H9 (cell line): ENCODE measurements around the gene TMEM154. TPM values are rescaled to one million over a fixed set of nuclear protein-coding genes. Genes with fewer than 3 reads are reported as not detected.

Experiments used
- DNase-seq: peaks from one replicate; pipeline ENCODE4 v3.0.0-alpha.2; 2017
- H2AFZ ChIP-seq: one replicate; pipeline ENCODE4 v1.6.1; 2013; ENCODE audit warnings: mild to moderate bottlenecking, low read length, control low read depth, moderate library complexity
- H2AK5ac ChIP-seq: 2 replicates; pipeline ENCODE4 v1.6.1; 2013; ENCODE audit warnings: low read length, control low read depth, mixed read lengths; ENCODE audit not compliant: insufficient read length
- H2BK120ac ChIP-seq: one replicate; pipeline ENCODE4 v1.6.1; 2013; ENCODE audit warnings: low read depth, mild to moderate bottlenecking, low read length, control low read depth, inconsistent platforms; ENCODE audit not compliant: poor library complexity, severe bottlenecking
- H2BK12ac ChIP-seq: 2 replicates; pipeline ENCODE4 v1.6.1; 2013; ENCODE audit warnings: low read length, control low read depth, mixed read lengths, low read depth; ENCODE audit not compliant: insufficient read length
- H2BK15ac ChIP-seq: 2 replicates; pipeline ENCODE4 v1.6.1; 2013; ENCODE audit warnings: low read depth, low read length, control low read depth
- H2BK20ac ChIP-seq: one replicate; pipeline ENCODE4 v1.6.1; 2013; ENCODE audit warnings: low read depth, mild to moderate bottlenecking, low read length, control low read depth, inconsistent platforms; ENCODE audit not compliant: poor library complexity, severe bottlenecking
- H2BK5ac ChIP-seq: 2 replicates; pipeline ENCODE4 v1.6.1; 2013; ENCODE audit warnings: low read length, control low read depth, mixed read lengths; ENCODE audit not compliant: insufficient read length
- H3K14ac ChIP-seq: 2 replicates; pipeline ENCODE4 v1.6.1; 2013; ENCODE audit warnings: low read length, control low read depth; ENCODE audit not compliant: insufficient read depth
- H3K18ac ChIP-seq: 2 replicates; pipeline ENCODE4 v1.6.1; 2013; ENCODE audit warnings: low read depth, mild to moderate bottlenecking, mixed read lengths, low read length, control low read depth; ENCODE audit not compliant: insufficient read length
- H3K23ac ChIP-seq: 2 replicates; pipeline ENCODE4 v1.6.1; 2013; ENCODE audit warnings: low read length, control low read depth, mixed read lengths, low read depth; ENCODE audit not compliant: insufficient read length
- H3K23me2 ChIP-seq: 2 replicates; pipeline ENCODE4 v1.6.1; 2013; ENCODE audit warnings: low read depth, mild to moderate bottlenecking, mixed read lengths, low read length, control low read depth; ENCODE audit not compliant: insufficient read length, poor library complexity, severe bottlenecking
- H3K27ac ChIP-seq: 2 replicates; pipeline ENCODE4 v1.5.1; 2013; ENCODE audit warnings: low read length, control low read depth, mixed read lengths, low read depth; ENCODE audit not compliant: insufficient read length
- H3K27me3 ChIP-seq: 2 replicates; pipeline ENCODE4 v1.6.1; 2013; ENCODE audit warnings: low read length, control low read depth, inconsistent platforms; ENCODE audit not compliant: insufficient read depth
- H3K4ac ChIP-seq: 2 replicates; pipeline ENCODE4 v1.6.1; 2013; ENCODE audit warnings: low read depth, mild to moderate bottlenecking, control low read depth, inconsistent platforms, low read length, moderate library complexity
- H3K4me1 ChIP-seq: 2 replicates; pipeline ENCODE4 v1.6.1; 2013; ENCODE audit warnings: low read length, control low read depth, inconsistent platforms; ENCODE audit not compliant: insufficient read depth
- H3K4me2 ChIP-seq: 2 replicates; pipeline ENCODE4 v1.6.1; 2013; ENCODE audit warnings: low read length, control low read depth, mixed read lengths; ENCODE audit not compliant: insufficient read length, insufficient read depth
- H3K56ac ChIP-seq: 2 replicates; pipeline ENCODE4 v1.6.1; 2013; ENCODE audit warnings: low read depth, mild to moderate bottlenecking, mixed read lengths, low read length, control low read depth; ENCODE audit not compliant: insufficient read length
- H3K79me1 ChIP-seq: 2 replicates; pipeline ENCODE4 v1.6.1; 2013; ENCODE audit warnings: low read depth, mild to moderate bottlenecking, moderate library complexity, low read length, control low read depth, inconsistent platforms; ENCODE audit not compliant: insufficient read depth, poor library complexity, severe bottlenecking
- H3K79me2 ChIP-seq: 2 replicates; pipeline ENCODE4 v1.6.1; 2013; ENCODE audit warnings: low read length, control low read depth, inconsistent platforms; ENCODE audit not compliant: insufficient read depth
- H3K9ac ChIP-seq: 2 replicates; pipeline ENCODE4 v1.6.1; 2013; ENCODE audit warnings: low read length, control low read depth, mixed read lengths; ENCODE audit not compliant: insufficient read length; ENCODE audit errors: extremely low read depth
- H3K9me3 ChIP-seq: one replicate; pipeline ENCODE4 v1.6.1; 2013; ENCODE audit warnings: low read depth, low read length, inconsistent platforms; ENCODE audit not compliant: control insufficient read depth
- H3T11ph ChIP-seq: one replicate; pipeline ENCODE4 v1.6.1; 2013; ENCODE audit warnings: mild to moderate bottlenecking, low read length, control low read depth, inconsistent platforms
- H4K20me1 ChIP-seq: one replicate; pipeline ENCODE4 v1.6.1; 2013; ENCODE audit not compliant: control insufficient read depth, insufficient read length, insufficient read depth
- H4K5ac ChIP-seq: 2 replicates; pipeline ENCODE4 v1.6.1; 2013; ENCODE audit warnings: low read depth, mild to moderate bottlenecking, mixed read lengths, low read length, control low read depth; ENCODE audit not compliant: insufficient read length
- H4K8ac ChIP-seq: replicated peaks from 2 replicates; pipeline ENCODE4 v1.6.1; 2013; ENCODE audit warnings: low read length, control low read depth, mixed read lengths, low read depth; ENCODE audit not compliant: insufficient read length
- H4K91ac ChIP-seq: 2 replicates; pipeline ENCODE4 v1.6.1; 2013; ENCODE audit warnings: low read depth, mild to moderate bottlenecking, moderate library complexity, mixed read lengths, low read length, control low read depth; ENCODE audit not compliant: insufficient read length
- H3K27ac Mint-ChIP-seq, 3 experiments: 2 replicates in 2 of 3; 3 replicates in 1 of 3; pipeline ENCODE4 v1.8.0; 2020 to 2021; ENCODE audit warnings: mixed read lengths in 3 of 3, mild to moderate bottlenecking in 1 of 3, moderate library complexity in 1 of 3
- H3K27me3 Mint-ChIP-seq: 2 replicates; pipeline ENCODE4 v1.8.0; 2021; ENCODE audit warnings: low read depth, mild to moderate bottlenecking, moderate library complexity, mixed read lengths
- H3K36me3 Mint-ChIP-seq, 3 experiments: 2 replicates in 2 of 3; 3 replicates in 1 of 3; pipeline ENCODE4 v1.8.0; 2020 to 2021; ENCODE audit warnings: low read depth in 3 of 3, mixed read lengths in 3 of 3; ENCODE audit not compliant: insufficient read depth in 1 of 3
- H3K4me1 Mint-ChIP-seq, 2 experiments: 2 replicates each; pipeline ENCODE4 v1.8.0; 2020; ENCODE audit warnings: mixed read lengths in 2 of 2
- H3K4me3 Mint-ChIP-seq, 2 experiments: 2 replicates in 1 of 2; 3 replicates in 1 of 2; pipeline ENCODE4 v1.8.0; 2020 to 2021; ENCODE audit warnings: mild to moderate bottlenecking in 2 of 2, mixed read lengths in 2 of 2, moderate library complexity in 1 of 2
- H3K9me3 Mint-ChIP-seq, 2 experiments: 2 replicates in 1 of 2; 3 replicates in 1 of 2; pipeline ENCODE4 v1.8.0; 2020; ENCODE audit warnings: mild to moderate bottlenecking in 2 of 2, mixed read lengths in 2 of 2, moderate library complexity in 1 of 2
- CTCF ChIP-seq: fragments of 200-600 bp; sonication (generic); conservative IDR thresholded peaks from 3 replicates; pipeline ENCODE4 v1.8.0; 2021; ENCODE audit warnings: antibody characterized with exemption, mild to moderate bottlenecking
- WGBS: extraction: QIAGEN DNeasy Blood & Tissue Kit; methylation state at CpG from one replicate; pipeline ENCODE4 v1.1.7; 2013; ENCODE audit warnings: missing lambda C conversion rate, low lambda C conversion rate, mixed read lengths; ENCODE audit not compliant: insufficient read length; ENCODE audit errors: extremely low coverage; 5-methylcytosine and 5-hydroxymethylcytosine counted together
- total RNA-seq: library from RNA; stranded (reverse); gene quantifications from 2 replicates; pipeline ENCODE4 v1.2.1, GENCODE V29; 2021

The TMEM154 gene
- total RNA-seq, 1 experiment from 2014 or later = 1.7 TPM

DNA sequence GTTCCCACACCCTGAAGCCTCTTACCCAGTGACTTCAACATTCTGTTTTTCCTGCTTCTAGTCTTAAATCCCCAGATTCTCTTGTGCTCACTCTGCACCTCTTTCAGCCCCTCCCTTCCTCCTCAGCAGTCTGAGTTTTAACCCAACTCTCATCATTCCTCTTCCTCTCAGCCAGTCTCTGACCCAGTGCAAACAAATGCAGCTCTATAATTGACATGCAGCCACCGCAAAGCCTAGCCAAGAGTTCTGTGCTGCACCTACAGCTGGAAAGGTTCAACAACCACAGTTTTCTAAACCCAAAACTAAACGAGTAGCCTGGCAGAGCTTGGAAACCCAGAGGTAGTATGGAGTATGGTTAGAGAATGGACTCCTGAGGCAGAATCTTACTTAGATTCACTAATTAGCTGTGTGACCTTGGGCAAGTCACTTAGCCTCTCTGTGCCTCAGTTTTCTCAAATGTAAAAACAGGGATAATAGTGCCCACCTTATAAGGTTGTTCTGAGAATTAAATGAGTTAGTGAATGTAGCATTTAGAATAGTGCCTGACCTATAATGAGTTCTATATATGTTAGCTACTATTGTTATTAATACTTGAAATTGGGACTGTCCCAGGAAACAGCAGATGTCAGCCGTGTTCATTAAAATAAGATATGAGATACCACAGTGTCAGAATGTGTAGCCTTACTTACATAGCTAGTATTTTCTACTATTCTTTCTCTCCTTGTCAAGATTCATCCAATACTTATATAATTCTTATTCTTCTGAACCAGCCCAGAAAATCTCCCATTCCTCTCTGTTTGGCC lies 3.5 kb downstream of the TMEM154 start:
- Histone ChIP-seq H3K18ac (no peak overlapping the region), H3K9me3 (no peaks in the 10 kb centered on the region), H2BK120ac (no peak overlapping the region), H4K91ac (no peak overlapping the region), H4K5ac (no peak overlapping the region), H3K27ac (no peak overlapping the region), H3K4me1 (peaks cover 2% of the 10 kb centered on the region; the same call in 1 of the 2 replicates), H2AFZ (no peak overlapping the region), H3K9ac (no peak overlapping the region), H3K23me2 (peaks cover 6% of the 10 kb centered on the region), H3T11ph (no peak overlapping the region), H3K4me2 (no peak overlapping the region), H4K20me1 (no peaks in the 10 kb centered on the region), H2BK5ac (no peak overlapping the region), H2BK12ac (no peak overlapping the region), H2AK5ac (no peak overlapping the region), H3K27me3 (no peaks in the 10 kb centered on the region), H3K56ac (no peak overlapping the region), H4K8ac (no peak overlapping the region), H3K23ac (no peak overlapping the region), H3K79me1 (no peaks in the 10 kb centered on the region), H3K4ac (no peak overlapping the region), H2BK20ac (no peak overlapping the region), H2BK15ac (no peak overlapping the region), H3K79me2 (no peaks in the 10 kb centered on the region), H3K14ac (no peak overlapping the region)
- Mint-ChIP-seq H3K4me1 (peaks cover 41 to 45% of the 10 kb centered on the region in 2 experiments), H3K4me3 (no peak overlapping the region), H3K27me3 (peaks cover 25% of the 10 kb centered on the region), H3K27ac (peak overlapping the region in 1 of 3 experiments; percentile 21; a peak in 2 of 7 replicates), H3K36me3 (no peaks in the 10 kb centered on the region), H3K9me3 (no peaks in the 10 kb centered on the region)
- no CpG with 5 or more reads among the region's 3 CpGs for WGBS
- DNase-seq = no peak
- TF ChIP-seq CTCF = no peak
